ENCODE data around the gene EP400.

DNA sequence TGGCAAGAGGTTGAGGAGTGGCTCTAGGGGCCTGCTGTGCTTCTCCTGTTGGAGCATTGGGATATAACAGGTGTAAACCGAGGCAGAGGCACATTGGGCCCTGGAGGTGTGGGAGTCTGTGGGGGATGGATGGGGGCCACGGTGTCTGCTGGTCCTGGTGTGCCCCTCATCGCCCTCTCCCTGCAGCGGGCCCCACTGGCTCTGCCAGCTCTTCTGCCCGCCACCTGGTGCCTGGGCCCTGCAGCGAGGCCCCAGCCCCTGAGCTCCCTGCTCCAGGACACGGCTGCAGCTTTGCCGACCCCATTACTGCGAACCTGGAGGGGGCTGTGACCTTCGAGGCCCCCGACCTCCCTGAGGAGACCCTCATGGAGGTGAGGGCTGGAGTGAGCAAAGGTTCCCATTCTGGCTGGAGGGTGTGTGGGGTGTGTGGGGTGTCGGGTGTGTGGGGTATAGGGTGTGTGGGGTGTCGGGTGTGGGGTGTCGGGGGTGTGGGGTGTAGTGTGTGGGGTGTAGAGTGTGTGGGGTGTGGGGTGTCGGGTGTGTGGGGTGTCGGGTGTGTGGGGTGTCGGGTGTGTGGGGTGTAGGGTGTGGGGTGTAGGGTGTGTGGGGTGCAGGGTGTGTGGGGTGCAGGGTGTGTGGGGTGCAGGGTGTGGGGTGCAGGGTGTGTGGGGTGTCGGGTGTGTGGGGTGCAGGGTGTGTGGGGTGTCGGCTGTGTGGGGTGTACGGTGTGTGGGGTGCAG is 31.3 kb upstream of the EP400 start:
- TF ChIP-seq CTCF (IDR thresholded peaks at IDR 0.05; ENCODE audit: low read depth, low read length, poor library complexity, severe bottlenecking) (no peak), EZH2phosphoT487 (IDR thresholded peaks at IDR 0.05; ENCODE audit: borderline replicate concordance, low read length) (no peak)
